Gastroesophageal sphincter (tissue), 3 donors: ENCODE measurements around the gene CADPS2.

Experiments
- CTCF ChIP-seq, 4 experiments: fragments of 200-600 bp in 2 of 4; fragments of 450-650 bp in 2 of 4; sonication (generic) in 1 of 4; IDR thresholded peaks; one replicate each; pipeline ENCODE4 v1.5.1; 2017 to 2019; ENCODE audit warnings: antibody characterized with exemption in 4 of 4, mild to moderate bottlenecking in 2 of 4, moderate library complexity in 2 of 4
- POLR2A ChIP-seq, 2 donors: fragments of 450-650 bp; IDR thresholded peaks; one replicate each; pipeline ENCODE4 v1.6.1; 2017; ENCODE audit warnings: antibody characterized with exemption in 2 of 2, mild to moderate bottlenecking in 2 of 2, moderate library complexity in 1 of 2

- TF ChIP-seq POLR2A (IDR thresholded peaks at IDR 0.05) (no peak), CTCF (IDR thresholded peaks at IDR 0.05) (no peak)
Measured at GRCh38 chr7:122291189-122291588, 595.1 kb downstream of the CADPS2 start.
